ENCODE results near the gene AOPEP. TPM values are rescaled to one million over a fixed set of nuclear protein-coding genes. Genes with fewer than 3 reads are reported as not detected.

Gene AOPEP
- total RNA-seq, 1 donor from 2014 or later = 175 TPM

- H3K27ac ChIP-seq (replicated peaks) = no peak overlapping the region
- H3K27me3 ChIP-seq (ENCODE audit: low read depth) = no peaks in the 10 kb centered on the region
- H3K36me3 ChIP-seq = no peaks in the 10 kb centered on the region
- H3K9me3 ChIP-seq (replicated peaks) = no peaks in the 10 kb centered on the region
- TF ChIP-seq CTCF (IDR thresholded peaks at IDR 0.05; ENCODE audit: borderline replicate concordance) = no peak
- H3K4me1 ChIP-seq = no peaks in the 10 kb centered on the region
- H3K4me3 ChIP-seq = no peak overlapping the region
- intact Hi-C loops (cut with micrococcal nuclease) = loop anchor here (10.0 kb wide), 1 partner anchor 86 kb away; no protein-coding TSS in a partner anchor
- no peak for DNase-seq
Measured at GRCh38 chr9:94770334-94770733, 43.8 kb downstream of the AOPEP start.

DNA sequence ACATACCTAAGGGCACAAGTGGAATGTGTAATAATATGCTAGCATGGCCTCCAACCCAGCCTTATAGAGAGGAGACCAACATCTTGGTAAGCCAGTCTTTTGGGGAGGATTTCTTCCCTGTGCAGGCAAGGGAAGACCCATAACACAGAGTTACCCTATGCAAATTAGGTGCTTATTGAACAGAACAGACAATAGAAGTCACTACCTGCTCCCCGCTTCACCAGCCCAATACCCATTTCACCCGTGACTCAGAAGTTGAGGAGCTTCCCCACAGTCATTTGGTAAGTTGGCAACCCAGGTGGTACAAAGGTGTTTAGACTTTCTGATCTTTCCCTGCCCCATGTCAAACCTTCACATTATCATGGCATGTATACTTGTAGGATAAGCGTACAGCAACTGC is 44.6 kb downstream of the AOPEP start:
- Histone ChIP-seq H3K27me3 (ENCODE audit: low read depth) (no peaks in the 10 kb centered on the region), H3K9me3 (replicated peaks) (no peaks in the 10 kb centered on the region), H3K4me3 (no peak overlapping the region), H3K27ac (replicated peaks) (no peak overlapping the region), H3K36me3 (no peaks in the 10 kb centered on the region), H3K4me1 (no peaks in the 10 kb centered on the region)
- TF ChIP-seq CTCF (IDR thresholded peaks at IDR 0.05; ENCODE audit: borderline replicate concordance) = no peak
- DNase-seq = no peak
- intact Hi-C loops (cut with micrococcal nuclease) = loop anchor here (10.0 kb wide), 1 partner anchor 86 kb away; no protein-coding TSS in a partner anchor

DNA sequence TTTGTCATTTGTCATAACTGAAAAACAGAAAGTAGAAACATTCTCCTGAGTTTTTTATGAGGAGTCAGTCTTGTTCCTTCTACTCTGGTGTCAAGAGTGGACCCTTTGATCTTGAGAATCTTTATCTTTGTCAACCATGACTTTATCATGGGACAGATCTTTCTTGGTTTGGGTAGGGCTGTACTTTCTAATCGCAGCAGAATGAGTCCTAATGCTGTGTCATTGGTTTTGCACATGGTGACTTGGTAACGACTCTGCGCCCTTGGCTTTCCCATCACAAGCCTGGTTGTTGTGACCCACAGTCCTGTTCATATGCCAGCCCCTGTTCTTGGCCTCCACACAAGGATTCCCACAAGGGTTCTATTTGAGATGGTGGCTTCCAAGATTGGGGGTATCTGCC is 45.6 kb downstream of the AOPEP start:
- Histone ChIP-seq H3K9me3 (replicated peaks) (no peaks in the 10 kb centered on the region), H3K4me1 (no peaks in the 10 kb centered on the region), H3K27me3 (ENCODE audit: low read depth) (no peaks in the 10 kb centered on the region), H3K4me3 (no peak overlapping the region), H3K36me3 (no peaks in the 10 kb centered on the region), H3K27ac (replicated peaks) (no peak overlapping the region)
- DNase-seq = no peak
- intact Hi-C loops (cut with micrococcal nuclease) = loop anchor here (10.0 kb wide), 1 partner anchor 87 kb away; no protein-coding TSS in a partner anchor
- no peak for TF ChIP-seq CTCF (IDR thresholded peaks at IDR 0.05; ENCODE audit: borderline replicate concordance)

DNA sequence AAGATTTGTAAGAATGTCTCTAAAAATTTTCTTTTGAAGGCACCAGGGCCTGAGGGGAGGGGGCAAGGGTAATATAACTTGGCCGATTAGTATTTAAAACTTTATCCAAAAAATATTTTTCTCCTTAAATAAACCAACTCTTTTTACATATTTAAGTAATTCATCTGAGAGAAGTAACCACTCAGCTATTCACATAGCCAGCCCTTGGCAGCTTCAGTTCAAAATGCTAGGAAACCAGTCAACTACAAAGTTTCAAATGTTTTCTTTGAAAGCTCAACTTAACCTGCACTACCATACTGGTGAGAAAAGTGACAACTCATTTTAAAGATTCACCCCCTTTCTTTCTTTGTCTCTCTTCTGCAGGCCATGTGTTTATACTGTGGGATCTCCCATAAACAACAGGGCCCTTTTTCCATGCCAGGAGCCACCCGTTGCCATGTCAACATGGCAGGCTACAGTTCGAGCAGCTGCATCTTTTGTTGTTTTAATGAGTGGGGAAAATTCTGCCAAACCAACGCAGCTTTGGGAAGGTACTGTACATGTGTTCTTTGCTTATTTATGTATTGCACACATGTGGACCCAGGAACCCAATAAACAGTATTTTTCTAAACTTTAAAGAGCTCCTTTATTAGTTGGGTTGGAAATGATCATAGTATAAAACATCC is 46.3 kb downstream of the AOPEP start:
- Histone ChIP-seq H3K4me3 (no peak overlapping the region), H3K9me3 (replicated peaks) (no peaks in the 10 kb centered on the region), H3K27me3 (ENCODE audit: low read depth) (no peaks in the 10 kb centered on the region), H3K36me3 (no peaks in the 10 kb centered on the region), H3K4me1 (no peaks in the 10 kb centered on the region), H3K27ac (replicated peaks) (no peak overlapping the region)
- no peak for TF ChIP-seq CTCF (IDR thresholded peaks at IDR 0.05; ENCODE audit: borderline replicate concordance)
- no peak for DNase-seq
- intact Hi-C loops (cut with micrococcal nuclease) = loop anchor here (10.0 kb wide), 1 partner anchor 88 kb away; no protein-coding TSS in a partner anchor

DNA sequence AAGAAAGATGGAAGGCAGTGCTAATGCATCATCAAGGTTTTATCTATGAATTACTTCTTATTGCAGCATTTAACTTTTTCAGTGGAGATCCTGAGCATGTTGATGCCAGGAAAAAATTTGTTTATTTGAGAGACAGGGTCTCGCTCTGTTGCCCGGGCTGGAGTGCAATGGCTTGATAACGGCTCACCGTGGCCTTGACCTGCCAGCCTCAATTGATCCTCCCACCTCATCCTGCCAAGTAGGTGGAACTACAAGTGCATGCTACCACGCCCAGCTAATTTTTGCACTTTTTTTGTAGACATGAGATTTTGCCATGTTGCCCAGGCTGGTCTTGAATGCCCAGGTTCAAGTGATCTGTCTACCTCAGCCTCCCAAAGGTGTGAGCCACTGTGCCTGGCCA is 47.2 kb downstream of the AOPEP start:
- H3K4me1 ChIP-seq = peaks cover 3% of the 10 kb centered on the region
- H3K27ac ChIP-seq (replicated peaks) = no peak overlapping the region
- intact Hi-C loops (cut with micrococcal nuclease) = loop anchor here (10.0 kb wide), 1 partner anchor 89 kb away; no protein-coding TSS in a partner anchor
- H3K27me3 ChIP-seq (ENCODE audit: low read depth) = no peaks in the 10 kb centered on the region
- TF ChIP-seq CTCF (IDR thresholded peaks at IDR 0.05; ENCODE audit: borderline replicate concordance) = no peak
- DNase-seq = no peak
- H3K36me3 ChIP-seq = no peaks in the 10 kb centered on the region
- no peak overlapping the region for H3K4me3 ChIP-seq
- H3K9me3 ChIP-seq (replicated peaks) = no peaks in the 10 kb centered on the region
